Cerebellar nuclear complex (tissue), 1 donor: ENCODE results near the gene MACC1.
"Not testable (repeated sequence)": the region's sequence is repeated elsewhere in the genome, so short reads cannot be mapped to it uniquely, and the experiment has no call there.

Experiments used
- DNase-seq, 2 experiments: peaks; one replicate each; lab custom pipeline; 2025; lab: John Stamatoyannopoulos, UW

Gene MACC1

GRCh38 chr7:20207811-20208210 lies 9.4 kb downstream of the MACC1 start:
- DNase-seq = not testable (repeated sequence)

GRCh38 chr7:20206104-20206896 lies 10.9 kb downstream of the MACC1 start:
- DNase-seq = no peak

- no peak for DNase-seq
These were observed 13.9 kb downstream of the MACC1 start for GRCh38 chr7:20203316-20203715.

GRCh38 chr7:20201380-20201779 lies 15.8 kb downstream of the MACC1 start:
- no peak for DNase-seq

- DNase-seq = no peak
These were observed 16.2 kb downstream of the MACC1 start for GRCh38 chr7:20200971-20201370.

- no peak for DNase-seq
These were observed 16.8 kb downstream of the MACC1 start for GRCh38 chr7:20200361-20200760.

- DNase-seq = no peak
These were observed 18.0 kb downstream of the MACC1 start for GRCh38 chr7:20199015-20199737.

- no peak for DNase-seq
These were observed 18.9 kb downstream of the MACC1 start for GRCh38 chr7:20198260-20198659.

GRCh38 chr7:20197837-20198236 lies 19.3 kb downstream of the MACC1 start:
- DNase-seq = no peak

GRCh38 chr7:20197125-20197748 lies 19.9 kb downstream of the MACC1 start:
- no peak for DNase-seq

GRCh38 chr7:20194343-20194995 lies 22.7 kb downstream of the MACC1 start:
- DNase-seq = no peak

- DNase-seq = no peak
These were observed 23.3 kb downstream of the MACC1 start for GRCh38 chr7:20193873-20194272.

GRCh38 chr7:20193242-20193777 lies 23.9 kb downstream of the MACC1 start:
- no peak for DNase-seq

- DNase-seq = no peak
These were observed 25.8 kb downstream of the MACC1 start for GRCh38 chr7:20191391-20191869.

GRCh38 chr7:20190560-20191390 lies 26.4 kb downstream of the MACC1 start:
- no peak for DNase-seq

GRCh38 chr7:20189852-20190251 lies 27.3 kb downstream of the MACC1 start:
- no peak for DNase-seq

- no peak for DNase-seq
These were observed 28.6 kb downstream of the MACC1 start for GRCh38 chr7:20188567-20188966.

- not testable (repeated sequence) for DNase-seq
These were observed 29.3 kb downstream of the MACC1 start for GRCh38 chr7:20187850-20188249.

- no peak for DNase-seq
These were observed 31.2 kb downstream of the MACC1 start for GRCh38 chr7:20185988-20186387.

- no peak for DNase-seq
These were observed 34.1 kb downstream of the MACC1 start for GRCh38 chr7:20183086-20183485.
